Stimulated activated CD8-positive, alpha-beta memory T cell treated with anti-CD3 and anti-CD28 coated beads, Interleukin-2, amount 100 ng/mL, for 1 hour (primary cell): ENCODE data around the gene ZPLD1.

Source experiments
- DNase-seq, 2 donors: peaks; one replicate each; pipeline ENCODE4 v3.0.0-alpha.2; 2020; ENCODE audit warnings: low read depth in 2 of 2

Gene ZPLD1

GRCh38 chr3:102434715-102435114 is at the start of gene ZPLD1:
Gene ZPLD1, plus strand, starts transcription at chr3:102435015. Its CDS starts 3,473 bp downstream, at chr3:102438488.
- no peak for DNase-seq

GRCh38 chr3:102390171-102390864 is 44.5 kb upstream of the ZPLD1 start:
- DNase-seq: no peak

- DNase-seq: no peak
Measured at GRCh38 chr3:102390916-102391315, 43.9 kb upstream of the ZPLD1 start.

- no peak for DNase-seq
Measured at GRCh38 chr3:102391491-102391890, 43.3 kb upstream of the ZPLD1 start.

GRCh38 chr3:102394517-102394916 is 40.3 kb upstream of the ZPLD1 start:
- DNase-seq: no peak

- no peak for DNase-seq
Measured at GRCh38 chr3:102398176-102398575, 36.6 kb upstream of the ZPLD1 start.

GRCh38 chr3:102398666-102399065 is 36.1 kb upstream of the ZPLD1 start:
- no peak for DNase-seq

- DNase-seq: no peak
Measured at GRCh38 chr3:102400142-102400541, 34.7 kb upstream of the ZPLD1 start.

GRCh38 chr3:102400766-102401165 is 34.0 kb upstream of the ZPLD1 start:
- no peak for DNase-seq

- DNase-seq: no peak
Measured at GRCh38 chr3:102410616-102411015, 24.2 kb upstream of the ZPLD1 start.

GRCh38 chr3:102415553-102415952 is 19.3 kb upstream of the ZPLD1 start:
- DNase-seq: no peak

- no peak for DNase-seq
Measured at GRCh38 chr3:102419786-102420185, 15.0 kb upstream of the ZPLD1 start.

- no peak for DNase-seq
Measured at GRCh38 chr3:102441832-102442231, 7.0 kb downstream of the ZPLD1 start.

- no peak for DNase-seq
Measured at GRCh38 chr3:102443021-102443420, 8.2 kb downstream of the ZPLD1 start.

- no peak for DNase-seq
Measured at GRCh38 chr3:102444101-102444500, 9.3 kb downstream of the ZPLD1 start.

GRCh38 chr3:102447272-102447671 is 12.5 kb downstream of the ZPLD1 start:
- DNase-seq: no peak

GRCh38 chr3:102449341-102449740 is 14.5 kb downstream of the ZPLD1 start:
- DNase-seq: no peak

- DNase-seq: no peak
Measured at GRCh38 chr3:102449930-102450329, 15.1 kb downstream of the ZPLD1 start.

- no peak for DNase-seq
Measured at GRCh38 chr3:102450976-102451375, 16.2 kb downstream of the ZPLD1 start.

GRCh38 chr3:102451543-102451942 is 16.7 kb downstream of the ZPLD1 start:
- DNase-seq: no peak

GRCh38 chr3:102454181-102454580 is 19.4 kb downstream of the ZPLD1 start:
- no peak for DNase-seq

GRCh38 chr3:102457644-102458043 is 22.8 kb downstream of the ZPLD1 start:
- no peak for DNase-seq

- no peak for DNase-seq
Measured at GRCh38 chr3:102460579-102460978, 25.8 kb downstream of the ZPLD1 start.

GRCh38 chr3:102464261-102464660 is 29.4 kb downstream of the ZPLD1 start:
- DNase-seq: no peak
